SK-N-SH treated with all-trans-retinoic acid at 6 μM for 48 hours (cell line): ENCODE data around the gene OCA2.

Source experiments
- ATAC-seq: fragments of 200-7000 bp; cut with Tn5 transposase; 3 replicates; pipeline ENCODE4 v1.9.1; 2020; ENCODE audit warnings: mild to moderate bottlenecking, moderate library complexity
- ARNTL ChIP-seq: fragments of 450-650 bp; formaldehyde crosslinking; IDR thresholded peaks from 2 replicates; pipeline ENCODE4 v1.5.0; 2020; ENCODE audit warnings: low read depth, mild to moderate bottlenecking, moderate library complexity, borderline replicate concordance
- BACH2 ChIP-seq: fragments of 250-450 bp; sonication (Bioruptor Pico); IDR thresholded peaks from 2 replicates; pipeline ENCODE4 v1.9.0; 2021; ENCODE audit warnings: mild to moderate bottlenecking, borderline replicate concordance
- CREB5 ChIP-seq: fragments of 250-450 bp; sonication (Bioruptor Pico); IDR thresholded peaks from 2 replicates; pipeline ENCODE4 v1.5.1; 2020; ENCODE audit warnings: low read depth, mild to moderate bottlenecking, moderate library complexity
- CSDC2 ChIP-seq: fragments of 250-450 bp; sonication (Bioruptor Pico); IDR thresholded peaks from 2 replicates; pipeline ENCODE4 v1.5.0; 2020; ENCODE audit warnings: mild to moderate bottlenecking, moderate library complexity
- ESRRG ChIP-seq: fragments of 250-450 bp; sonication (Bioruptor Pico); IDR thresholded peaks from 2 replicates; pipeline ENCODE4 v1.6.1; 2021; ENCODE audit warnings: mild to moderate bottlenecking
- GLIS3 ChIP-seq: fragments of 250-450 bp; sonication (Bioruptor Pico); IDR thresholded peaks from 2 replicates; pipeline ENCODE4 v1.5.0; 2020; ENCODE audit warnings: mild to moderate bottlenecking, moderate library complexity
- PATZ1 ChIP-seq: fragments of 250-450 bp; sonication (Bioruptor Pico); IDR thresholded peaks from 2 replicates; pipeline ENCODE4 v1.8.0; 2020; ENCODE audit warnings: mild to moderate bottlenecking, moderate library complexity, borderline replicate concordance
- PPARA ChIP-seq: fragments of 250-450 bp; sonication (Bioruptor Pico); IDR thresholded peaks from 2 replicates; pipeline ENCODE4 v1.5.0; 2020; ENCODE audit warnings: mild to moderate bottlenecking, borderline replicate concordance
- RARB ChIP-seq: fragments of 250-450 bp; sonication (Bioruptor Pico); IDR thresholded peaks from 2 replicates; pipeline ENCODE4 v1.8.0; 2021; ENCODE audit warnings: mild to moderate bottlenecking, moderate library complexity
- SNAI2 ChIP-seq: fragments of 250-450 bp; sonication (Bioruptor Pico); IDR thresholded peaks from 2 replicates; pipeline ENCODE4 v1.5.0; 2020; ENCODE audit warnings: mild to moderate bottlenecking, moderate library complexity
- TOX ChIP-seq: fragments of 250-450 bp; sonication (Bioruptor Pico); IDR thresholded peaks from 2 replicates; pipeline ENCODE4 v1.8.0; 2021; ENCODE audit warnings: mild to moderate bottlenecking, moderate library complexity, borderline replicate concordance
- TSHZ2 ChIP-seq: fragments of 250-450 bp; sonication (Bioruptor Pico); IDR thresholded peaks from 2 replicates; pipeline ENCODE4 v1.5.0; 2020; ENCODE audit warnings: mild to moderate bottlenecking, moderate library complexity
- ZC3H10 ChIP-seq: fragments of 250-450 bp; sonication (Bioruptor Pico); IDR thresholded peaks from 2 replicates; pipeline ENCODE4 v1.5.1; 2021; ENCODE audit warnings: mild to moderate bottlenecking, moderate library complexity
- ZFP3 ChIP-seq: fragments of 250-450 bp; sonication (Bioruptor Pico); IDR thresholded peaks from 2 replicates; pipeline ENCODE4 v1.5.0; 2020; ENCODE audit warnings: mild to moderate bottlenecking, moderate library complexity
- ZNF565 ChIP-seq: fragments of 450-650 bp; formaldehyde crosslinking; conservative IDR thresholded peaks from 2 replicates; pipeline ENCODE4 v1.5.0; 2020; ENCODE audit warnings: low read depth, mild to moderate bottlenecking, moderate library complexity
- ZNF70 ChIP-seq: fragments of 450-650 bp; formaldehyde crosslinking; IDR thresholded peaks from 2 replicates; pipeline ENCODE4 v1.5.0; 2020; ENCODE audit warnings: mild to moderate bottlenecking, moderate library complexity
- ZNF8 ChIP-seq: fragments of 450-650 bp; formaldehyde crosslinking; IDR thresholded peaks from 2 replicates; pipeline ENCODE4 v1.5.0; 2020; ENCODE audit warnings: mild to moderate bottlenecking, moderate library complexity

OCA2 gene

GRCh38 chr15:27871078-27871901 lies 227.8 kb downstream of the OCA2 start:
- no peak for ATAC-seq
- TF ChIP-seq RARB (CRISPR knock-in tag) = no peak
- TF ChIP-seq ARNTL = no peak
- no peak for TF ChIP-seq ZFP3 (CRISPR knock-in tag)
- no peak for TF ChIP-seq ZNF70 (CRISPR knock-in tag)

GRCh38 chr15:27870320-27870719 lies 228.8 kb downstream of the OCA2 start:
- no peak for TF ChIP-seq SNAI2 (CRISPR knock-in tag)
- TF ChIP-seq PPARA (CRISPR knock-in tag) = no peak
- TF ChIP-seq BACH2 (CRISPR knock-in tag) = no peak
- no peak for ATAC-seq

- ATAC-seq = no peak
Measured at GRCh38 chr15:27869697-27870281, 229.3 kb downstream of the OCA2 start.

GRCh38 chr15:27868828-27869404 lies 230.2 kb downstream of the OCA2 start:
- TF ChIP-seq PPARA (CRISPR knock-in tag) = no peak
- no peak for TF ChIP-seq ZNF70 (CRISPR knock-in tag)
- no peak for TF ChIP-seq PATZ1 (CRISPR knock-in tag)
- TF ChIP-seq ESRRG (CRISPR knock-in tag) = no peak
- TF ChIP-seq ZC3H10 (CRISPR knock-in tag) = no peak
- ATAC-seq = no peak

More at GRCh38 chr15:27869697-27870281, 229.3 kb downstream of the OCA2 start:
- TF ChIP-seq PATZ1 (CRISPR knock-in tag) (no peak), ZC3H10 (CRISPR knock-in tag) (no peak), ARNTL (no peak), CSDC2 (CRISPR knock-in tag) (no peak), GLIS3 (CRISPR knock-in tag) (no peak)

GRCh38 chr15:27867861-27868260 lies 231.3 kb downstream of the OCA2 start:
- TF ChIP-seq TOX = no peak
- no peak for TF ChIP-seq CSDC2 (CRISPR knock-in tag)
- no peak for TF ChIP-seq ZNF8
- no peak for TF ChIP-seq PATZ1 (CRISPR knock-in tag)
- TF ChIP-seq CREB5 = no peak
- TF ChIP-seq ZNF565 (CRISPR knock-in tag) = no peak
- TF ChIP-seq TSHZ2 = no peak
- TF ChIP-seq ZFP3 (CRISPR knock-in tag) = no peak
- TF ChIP-seq SNAI2 (CRISPR knock-in tag) = no peak
- TF ChIP-seq, all 23 proteins: peak for 0
- ATAC-seq = no peak
